Measurements from ENCODE around the gene TRIP13. TPM values are rescaled to one million over a fixed set of nuclear protein-coding genes. Genes with fewer than 3 reads are reported as not detected.

TRIP13 gene
- total RNA-seq, 1 experiment from 2014 or later, result 42.6 TPM

DNA sequence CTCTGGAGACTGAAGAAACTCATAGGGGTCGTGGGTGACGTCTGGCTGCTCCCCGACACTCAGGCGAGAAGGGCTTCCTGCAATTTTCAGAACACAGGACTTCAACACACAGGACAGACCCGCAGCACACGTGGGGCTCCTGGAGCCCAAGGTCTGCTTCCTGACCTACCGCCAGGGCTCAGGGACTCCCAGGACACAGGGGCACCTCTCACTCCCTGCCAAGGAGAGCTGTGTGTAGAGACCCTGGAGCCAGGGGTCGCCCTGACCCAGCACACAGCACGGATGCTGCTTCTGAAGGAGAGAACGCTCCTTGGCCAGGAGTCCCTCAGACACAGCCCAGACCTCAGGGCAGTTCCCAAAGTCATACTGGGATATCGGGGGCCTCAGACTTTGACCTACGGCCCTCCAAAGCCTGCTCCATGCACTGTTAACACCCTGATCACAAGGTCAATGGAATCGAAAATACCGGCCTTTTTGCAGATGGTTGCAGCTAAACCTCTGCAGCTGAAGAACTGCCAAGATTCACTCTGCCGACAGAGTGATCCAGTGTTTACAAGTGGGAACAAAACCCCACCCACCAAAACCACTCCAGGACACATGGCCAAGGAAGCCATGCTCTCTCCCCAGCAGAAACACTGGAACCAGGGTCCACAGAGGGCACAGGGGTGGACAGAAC is 28.1 kb upstream of the TRIP13 start:
- Mint-ChIP-seq H3K27me3 (ENCODE audit: low read depth) (no peaks in the 10 kb centered on the region), H3K9me3 (no peaks in the 10 kb centered on the region), H3K4me1 (peaks cover 0 to 6% of the 10 kb centered on the region in 2 experiments; a peak in 3 of 4 replicates), H3K4me3 (no peak overlapping the region), H3K36me3 (ENCODE audit: insufficient read depth in 1 of 3, low read depth in 3 of 3) (peaks cover 38 to 78% (median 50%) of the 10 kb centered on the region in 3 experiments; a peak in 6 of 7 replicates), H3K27ac (no peak overlapping the region)
- Histone ChIP-seq H2BK5ac (ENCODE audit: insufficient read length, low read length) (no peak overlapping the region), H3K18ac (ENCODE audit: insufficient read length, low read depth, low read length) (no peak overlapping the region), H2AK5ac (ENCODE audit: insufficient read length, low read length) (no peak overlapping the region), H2AFZ (ENCODE audit: low read length) (no peak overlapping the region), H2BK20ac (ENCODE audit: low read depth, low read length, poor library complexity, severe bottlenecking) (no peak overlapping the region), H3K79me2 (ENCODE audit: insufficient read depth, low read length) (no peaks in the 10 kb centered on the region), H3K79me1 (ENCODE audit: insufficient read depth, low read depth, low read length, poor library complexity, severe bottlenecking) (no peaks in the 10 kb centered on the region), H2BK15ac (ENCODE audit: low read depth, low read length) (no peak overlapping the region), H3K4me1 (ENCODE audit: insufficient read depth, low read length) (no peaks in the 10 kb centered on the region), H4K8ac (replicated peaks; ENCODE audit: insufficient read length, low read depth, low read length) (no peak overlapping the region), H3K4me2 (ENCODE audit: insufficient read depth, insufficient read length, low read length) (no peak overlapping the region), H3K14ac (ENCODE audit: insufficient read depth, low read length) (no peak overlapping the region), H3K27me3 (ENCODE audit: insufficient read depth, low read length) (no peaks in the 10 kb centered on the region), H3K27ac (ENCODE audit: insufficient read length, low read depth, low read length) (no peak overlapping the region), H3K23me2 (ENCODE audit: insufficient read length, low read depth, low read length, poor library complexity, severe bottlenecking) (no peaks in the 10 kb centered on the region), H3K23ac (ENCODE audit: insufficient read length, low read depth, low read length) (no peak overlapping the region), H3K9me3 (ENCODE audit: control insufficient read depth, low read depth, low read length) (no peaks in the 10 kb centered on the region), H4K5ac (ENCODE audit: insufficient read length, low read depth, low read length) (no peak overlapping the region), H2BK120ac (ENCODE audit: low read depth, low read length, poor library complexity, severe bottlenecking) (no peak overlapping the region), H3K9ac (ENCODE audit: extremely low read depth, insufficient read length, low read length) (no peak overlapping the region), H3T11ph (ENCODE audit: low read length) (no peak overlapping the region), H3K56ac (ENCODE audit: insufficient read length, low read depth, low read length) (no peak overlapping the region), H2BK12ac (ENCODE audit: insufficient read length, low read depth, low read length) (no peak overlapping the region), H4K20me1 (ENCODE audit: control insufficient read depth, insufficient read depth, insufficient read length) (peaks cover 2% of the 10 kb centered on the region), H4K91ac (ENCODE audit: insufficient read length, low read depth, low read length) (no peak overlapping the region), H3K4ac (ENCODE audit: low read depth, low read length) (no peak overlapping the region)
- no CpG with 5 or more reads among the region's 15 CpGs for WGBS (ENCODE audit: extremely low coverage, insufficient read length, low lambda C conversion rate)
- no peak for DNase-seq
- TF ChIP-seq, protein P1, sequence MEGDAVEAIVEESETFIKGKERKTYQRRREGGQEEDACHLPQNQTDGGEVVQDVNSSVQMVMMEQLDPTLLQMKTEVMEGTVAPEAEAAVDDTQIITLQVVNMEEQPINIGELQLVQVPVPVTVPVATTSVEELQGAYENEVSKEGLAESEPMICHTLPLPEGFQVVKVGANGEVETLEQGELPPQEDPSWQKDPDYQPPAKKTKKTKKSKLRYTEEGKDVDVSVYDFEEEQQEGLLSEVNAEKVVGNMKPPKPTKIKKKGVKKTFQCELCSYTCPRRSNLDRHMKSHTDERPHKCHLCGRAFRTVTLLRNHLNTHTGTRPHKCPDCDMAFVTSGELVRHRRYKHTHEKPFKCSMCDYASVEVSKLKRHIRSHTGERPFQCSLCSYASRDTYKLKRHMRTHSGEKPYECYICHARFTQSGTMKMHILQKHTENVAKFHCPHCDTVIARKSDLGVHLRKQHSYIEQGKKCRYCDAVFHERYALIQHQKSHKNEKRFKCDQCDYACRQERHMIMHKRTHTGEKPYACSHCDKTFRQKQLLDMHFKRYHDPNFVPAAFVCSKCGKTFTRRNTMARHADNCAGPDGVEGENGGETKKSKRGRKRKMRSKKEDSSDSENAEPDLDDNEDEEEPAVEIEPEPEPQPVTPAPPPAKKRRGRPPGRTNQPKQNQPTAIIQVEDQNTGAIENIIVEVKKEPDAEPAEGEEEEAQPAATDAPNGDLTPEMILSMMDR (conservative IDR thresholded peaks at IDR 0.05), result no peak

Data from H9 (cell line).